Activated CD8-positive, alpha-beta memory T cell treated with anti-CD3 and anti-CD28 coated beads, Interleukin-2, amount 50 U/mL, for 24 hours (primary cell): Measurements from ENCODE around the gene GPR84.

Experiments
- DNase-seq: peaks from one replicate; pipeline ENCODE4 v3.0.0-alpha.2; 2020; ENCODE audit errors: extremely low read depth

The GPR84 gene

DNA sequence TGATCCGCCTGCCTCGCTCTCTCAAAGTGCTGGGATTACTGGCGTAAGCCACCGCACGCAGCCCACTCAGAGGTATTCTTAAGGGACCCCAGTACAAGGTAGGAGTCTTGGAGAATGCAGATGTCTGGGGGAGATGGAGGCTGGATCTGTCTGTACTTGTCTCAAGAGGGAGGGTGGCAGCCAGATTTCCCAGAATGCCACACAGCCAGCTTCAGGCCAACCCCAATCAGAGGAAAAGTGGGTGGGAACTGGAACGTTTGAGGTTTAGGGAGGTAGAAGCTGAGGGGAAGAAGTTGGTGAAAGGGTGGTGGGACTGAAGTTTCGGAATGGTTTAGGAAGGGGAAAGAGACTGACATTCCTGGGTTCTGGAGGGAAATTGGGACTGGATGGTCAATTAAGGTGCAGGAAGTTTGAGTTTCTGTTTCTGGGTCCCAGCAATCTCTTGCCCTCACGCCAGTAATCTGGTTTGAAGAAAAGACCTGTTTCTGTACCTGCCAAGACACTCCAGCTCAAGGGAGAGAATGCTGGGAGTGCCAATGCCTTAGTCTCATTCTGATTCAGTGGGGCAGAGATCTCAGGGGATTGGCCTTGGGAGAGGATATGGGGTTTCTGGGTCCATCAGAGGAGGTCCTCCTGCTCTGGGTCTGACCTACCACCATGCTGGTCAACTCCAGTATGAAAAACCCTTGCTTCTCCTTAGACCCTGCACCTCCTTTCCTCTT is 28.4 kb upstream of the GPR84 start:
- DNase-seq, result no peak

DNA sequence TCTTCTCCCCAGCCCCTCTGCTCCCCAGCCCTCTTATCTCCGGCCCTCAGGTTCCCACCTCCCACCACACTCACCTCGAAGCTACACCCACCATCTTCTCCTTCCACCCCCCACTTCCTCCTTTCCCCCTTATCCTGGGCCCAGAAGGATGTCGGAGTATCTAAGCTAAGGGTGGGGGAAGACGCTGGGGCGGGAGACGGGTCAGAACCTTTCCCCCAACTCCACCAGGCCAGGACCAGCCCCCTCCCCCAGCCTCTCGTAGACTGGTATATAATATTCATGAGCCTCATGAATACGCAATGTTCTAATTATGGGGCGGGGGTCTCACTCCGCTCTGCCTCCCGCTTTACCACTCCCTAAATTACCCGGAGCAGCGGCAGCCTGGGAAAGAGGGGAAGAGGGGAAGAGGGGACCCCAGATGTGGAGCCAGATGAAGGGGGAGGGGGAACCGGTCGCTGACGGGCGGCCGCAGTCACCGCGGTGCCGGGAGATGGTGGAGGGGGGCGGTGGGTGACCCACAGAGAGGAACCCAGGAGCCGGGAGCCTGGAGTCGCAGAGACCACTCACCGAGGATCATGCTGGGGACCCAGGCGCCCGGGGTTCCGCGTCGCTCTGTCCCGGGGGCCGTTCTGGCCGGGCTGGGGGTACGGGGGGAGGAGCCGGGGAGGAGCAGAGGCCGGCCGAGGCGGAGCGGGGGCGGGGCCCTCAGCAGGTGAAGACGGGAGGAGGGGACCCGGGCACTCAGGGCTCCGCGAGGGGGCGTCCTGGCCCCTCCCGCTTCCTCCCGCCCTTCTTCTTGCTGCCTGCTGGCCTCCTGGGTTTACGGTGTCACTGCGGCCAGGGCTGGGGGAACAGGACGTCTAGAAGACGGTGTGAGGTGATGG is 26.6 kb upstream of the GPR84 start:
- no peak for DNase-seq

DNA sequence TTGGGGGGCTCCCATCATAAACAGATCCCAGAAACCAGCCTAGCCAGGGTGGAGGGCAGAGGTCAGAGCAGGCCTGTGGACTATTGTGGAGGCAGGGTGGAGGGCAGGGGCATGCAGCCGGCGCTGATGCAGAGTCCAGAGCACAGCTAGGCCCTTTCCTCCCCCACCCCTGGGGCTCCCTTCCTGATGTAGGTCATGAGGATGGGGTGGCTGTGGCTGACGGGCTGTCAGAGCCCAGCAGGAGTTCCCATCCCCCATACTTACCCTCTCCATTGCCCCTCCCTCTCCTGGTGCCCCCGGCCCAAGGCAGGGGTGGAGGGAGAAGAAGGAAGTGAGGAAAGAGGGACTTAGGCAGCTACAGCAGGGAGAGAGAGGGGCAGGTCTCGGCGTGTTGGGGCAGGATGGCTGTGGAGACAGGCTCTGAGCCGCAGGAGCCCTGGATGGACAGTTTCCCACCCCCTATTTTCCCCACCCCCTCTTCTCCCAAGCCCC is 25.9 kb upstream of the GPR84 start:
- no peak for DNase-seq

DNA sequence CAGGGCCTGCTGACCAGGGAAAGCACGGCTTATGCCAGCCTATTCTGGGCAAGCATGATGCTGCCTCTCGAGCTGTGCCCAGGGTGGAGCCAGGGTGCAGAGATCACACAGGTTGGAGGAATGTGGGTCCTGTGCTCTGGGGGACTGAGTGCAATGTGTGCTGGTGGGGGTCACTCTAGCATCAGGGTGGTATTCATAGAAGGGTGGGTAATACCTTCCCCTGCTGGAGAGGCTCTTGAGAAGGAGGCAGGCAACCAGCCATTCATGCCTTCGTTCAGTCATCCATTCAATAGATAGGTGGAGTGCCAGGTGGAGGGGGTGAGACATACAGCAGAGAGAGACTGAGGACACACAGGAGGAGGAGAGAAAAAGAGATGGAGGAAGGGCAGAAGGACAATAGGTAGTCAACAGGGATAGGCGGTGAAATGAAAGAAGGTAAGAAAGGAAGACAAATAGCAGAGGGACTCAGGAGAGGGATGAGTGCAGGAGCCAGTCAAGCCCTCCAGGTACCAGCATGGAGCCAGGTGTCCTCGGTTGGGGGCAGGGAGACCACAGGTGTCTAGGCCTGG is 25.4 kb upstream of the GPR84 start:
- DNase-seq, result no peak

DNA sequence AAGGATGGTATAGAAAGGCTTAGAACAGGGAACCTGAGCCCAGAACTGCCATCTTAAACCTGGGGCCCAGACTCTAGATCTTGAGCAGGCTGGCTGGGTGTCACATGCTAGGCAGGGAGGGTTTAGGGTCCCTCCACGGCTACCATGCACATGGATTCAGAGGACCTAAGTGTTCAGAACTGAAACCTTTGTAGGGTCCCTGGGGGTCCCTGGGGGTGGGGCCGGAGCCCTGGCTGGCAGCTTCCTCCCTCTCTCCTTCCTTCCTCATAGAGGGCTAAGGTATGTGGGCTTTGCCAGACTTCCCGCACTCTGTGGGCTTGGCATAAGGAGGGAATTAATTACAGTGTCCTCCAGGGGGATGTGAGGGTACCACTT is 24.8 kb upstream of the GPR84 start:
- no peak for DNase-seq

DNA sequence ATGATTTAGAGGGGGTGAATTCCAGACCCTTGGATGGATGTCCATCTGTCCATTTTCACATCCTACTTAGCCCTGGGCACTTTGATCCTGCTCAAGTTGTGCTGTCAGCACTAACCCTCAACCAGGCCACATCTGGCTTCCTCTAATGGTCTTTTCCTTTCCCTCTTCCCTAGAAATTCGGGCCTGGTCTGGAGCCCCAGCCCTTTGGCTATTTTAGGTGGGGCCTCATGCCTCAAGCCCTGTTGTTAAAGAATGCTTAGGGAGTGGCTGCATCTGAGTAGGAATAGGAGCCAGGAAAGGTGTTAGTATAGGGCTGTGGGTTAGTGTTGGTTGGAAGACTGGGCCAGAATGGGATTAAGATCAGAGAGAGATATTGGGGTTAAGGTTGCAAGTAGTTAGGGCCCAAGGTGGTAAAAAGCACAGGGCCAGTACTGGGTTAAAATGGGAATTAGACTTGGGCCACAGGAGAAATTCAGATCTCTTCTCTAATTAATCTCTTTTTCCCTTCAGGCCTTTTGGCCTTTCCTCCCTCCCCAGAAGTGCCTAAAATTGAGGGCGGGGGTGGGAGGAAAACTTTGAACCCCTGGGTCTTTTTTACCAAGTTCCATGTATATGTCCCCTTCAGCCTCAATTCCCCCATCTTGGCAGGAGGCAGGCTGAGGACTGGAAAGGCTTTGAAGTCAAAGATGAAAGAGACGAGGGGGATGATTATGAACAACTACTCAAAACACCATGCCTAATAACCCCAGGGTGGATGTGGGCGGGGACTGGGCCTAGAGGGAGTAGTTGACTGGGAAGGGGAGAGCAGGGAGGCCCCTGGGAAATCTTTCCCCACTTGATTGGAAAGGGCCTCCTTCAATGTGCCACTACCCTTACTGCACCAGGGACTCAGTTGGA is 24.2 kb upstream of the GPR84 start:
- no peak for DNase-seq

DNA sequence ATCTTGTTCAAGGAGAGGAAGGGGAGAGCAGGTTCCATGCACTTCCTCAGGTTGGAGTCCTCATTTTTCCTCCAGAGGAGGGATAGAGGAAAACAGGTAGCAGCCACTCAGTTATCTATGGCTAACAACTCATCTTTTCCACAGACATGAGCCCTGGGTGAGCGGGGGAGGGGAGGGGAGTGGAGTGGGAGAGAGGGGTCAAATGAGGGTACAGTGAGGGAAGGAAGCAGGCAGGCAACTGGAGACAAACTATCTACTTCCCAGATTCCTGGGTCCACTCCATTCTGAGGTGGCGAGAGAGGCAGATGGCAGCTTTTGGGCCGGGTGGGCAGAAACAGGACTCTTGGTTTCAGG is 22.8 kb upstream of the GPR84 start:
- DNase-seq, result no peak

DNA sequence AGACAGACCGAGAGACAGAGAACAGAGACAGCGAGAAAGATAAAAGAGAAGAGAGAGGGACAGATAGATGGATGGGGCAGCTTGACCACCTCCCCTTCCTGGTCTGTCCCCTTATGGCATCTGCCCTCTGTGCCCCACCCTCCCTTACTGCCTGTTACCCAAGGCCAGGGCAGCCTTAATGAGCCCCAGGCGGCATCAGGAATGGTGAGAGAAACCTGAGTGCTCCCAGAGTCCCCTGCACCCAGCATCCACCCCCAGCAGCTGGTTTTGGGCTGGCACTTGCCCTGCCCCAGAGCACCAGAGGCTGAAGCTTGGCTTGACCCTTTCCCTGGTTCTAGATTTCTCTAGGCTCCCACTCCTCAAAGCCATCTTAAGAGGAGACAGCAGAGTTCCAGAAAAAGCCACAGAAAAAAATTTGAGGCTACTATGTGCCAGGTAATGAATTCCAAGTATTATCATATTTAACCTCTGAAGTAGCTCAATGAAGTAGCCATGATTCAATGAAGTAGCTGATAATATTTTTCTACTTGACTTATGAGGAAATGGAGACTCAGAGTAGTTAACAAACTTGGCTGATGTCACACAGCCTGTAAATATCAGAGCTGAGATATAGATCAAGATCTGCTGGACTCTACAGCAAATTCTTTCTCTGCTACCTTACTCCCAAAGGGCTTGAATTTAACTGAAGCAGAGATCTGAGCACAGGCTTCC is 22.3 kb upstream of the GPR84 start:
- DNase-seq, result no peak

DNA sequence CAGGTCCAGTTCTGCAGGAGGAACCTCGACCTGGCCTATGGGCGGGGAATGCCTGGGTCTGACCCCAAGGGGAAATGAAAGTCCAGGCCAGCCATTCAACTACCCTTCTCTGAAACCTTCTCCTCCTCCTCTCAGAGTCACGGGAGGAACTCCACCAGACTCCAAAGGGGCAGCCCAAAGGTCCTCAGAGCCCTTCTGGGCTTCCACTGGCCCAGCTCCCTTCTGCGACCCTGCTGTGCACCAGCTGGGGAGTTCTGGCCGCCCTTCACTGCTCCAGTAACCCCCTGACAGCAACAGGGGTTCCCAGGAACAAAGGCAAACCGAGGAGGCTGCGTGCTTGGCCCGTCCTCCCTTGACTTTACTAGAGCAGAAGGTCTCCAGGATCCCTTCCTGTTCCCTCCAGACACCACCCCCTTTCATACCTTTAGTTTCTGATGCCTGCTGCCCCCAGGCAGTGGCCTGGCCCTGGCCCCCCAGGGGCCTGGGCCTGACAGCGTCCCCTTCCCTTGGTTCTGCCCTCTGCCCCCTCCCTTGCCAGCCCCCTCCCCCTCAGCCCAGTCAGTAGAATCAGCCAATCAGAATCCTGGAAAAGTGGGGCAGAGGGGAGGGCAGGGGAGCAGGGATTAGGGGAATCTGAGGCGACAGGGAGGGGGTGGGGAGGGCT is 21.1 kb upstream of the GPR84 start:
- DNase-seq, result no peak

DNA sequence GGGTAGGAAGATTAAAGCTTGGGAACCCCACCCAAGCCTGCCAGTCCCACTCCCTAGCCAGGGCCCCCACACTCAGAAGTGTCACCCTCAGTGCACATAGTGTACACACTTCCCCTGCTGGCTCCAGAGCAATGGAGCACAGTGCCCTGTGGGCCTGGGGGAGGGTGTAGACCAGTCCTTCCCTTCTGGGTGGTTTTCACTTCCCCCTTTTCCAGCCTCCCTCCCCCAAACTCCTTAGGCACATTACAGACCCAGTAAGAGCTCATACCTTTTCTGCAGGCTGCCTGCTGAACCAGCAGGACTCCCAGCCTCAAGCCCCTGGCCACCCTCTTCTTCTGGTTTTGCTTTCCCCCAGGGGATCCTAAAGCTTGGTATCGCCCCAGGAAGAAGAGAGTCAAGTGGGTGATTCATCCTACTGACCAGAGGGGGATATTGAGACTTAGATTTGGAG is 20.3 kb upstream of the GPR84 start, which contains the start of gene ZNF385A:
ZNF385A (minus strand) TSS at position 143 of the 451 bp plus-strand sequence. CDS start 219 bp downstream, outside the sequence.
- DNase-seq, result no peak

DNA sequence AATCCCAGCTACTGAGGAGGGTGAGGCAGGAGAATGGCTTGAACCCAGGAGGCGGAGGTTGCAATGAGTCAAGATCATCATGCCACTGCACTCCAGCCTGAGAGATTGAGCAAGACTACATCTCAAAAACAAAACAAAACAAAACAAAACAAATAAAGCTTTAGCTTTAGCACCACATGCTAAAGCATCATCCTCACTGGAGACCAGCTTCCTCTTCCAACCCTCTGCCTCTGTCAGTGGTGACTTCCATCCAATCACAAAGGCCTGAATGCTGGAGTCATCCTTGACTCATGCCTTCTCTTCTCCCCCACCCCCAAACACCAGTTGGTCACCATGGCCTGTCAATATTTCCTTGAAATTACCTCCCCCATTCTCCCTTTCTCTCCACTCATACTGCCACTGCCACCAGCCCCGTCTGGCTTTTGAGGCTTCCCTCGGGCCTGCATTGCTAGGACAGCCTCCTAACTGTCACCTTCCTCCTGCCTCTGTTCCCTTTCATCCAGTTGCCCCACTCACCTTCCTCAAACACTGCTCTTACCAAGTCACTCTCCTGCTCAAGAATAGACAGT is 18.8 kb upstream of the GPR84 start:
- DNase-seq, result no peak

DNA sequence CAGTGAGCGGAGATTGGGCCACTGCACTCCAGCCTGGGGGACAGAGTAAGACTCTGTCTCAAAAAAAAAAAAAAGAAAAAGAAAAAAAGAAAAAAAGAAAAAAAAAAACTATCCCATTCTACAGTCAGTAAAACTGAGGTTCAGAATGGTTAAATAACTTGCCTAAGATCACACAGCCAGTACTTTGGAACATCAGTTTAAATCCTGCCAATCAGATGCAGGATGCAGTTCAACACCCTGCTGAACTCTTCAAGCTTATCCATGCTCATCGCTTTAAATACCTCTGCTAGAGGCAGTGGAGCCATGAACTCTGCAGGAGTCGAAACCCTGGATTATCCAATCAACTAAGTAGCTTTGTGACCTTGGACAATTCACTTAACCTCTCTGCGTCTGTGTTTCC is 16.9 kb upstream of the GPR84 start:
- no peak for DNase-seq

DNA sequence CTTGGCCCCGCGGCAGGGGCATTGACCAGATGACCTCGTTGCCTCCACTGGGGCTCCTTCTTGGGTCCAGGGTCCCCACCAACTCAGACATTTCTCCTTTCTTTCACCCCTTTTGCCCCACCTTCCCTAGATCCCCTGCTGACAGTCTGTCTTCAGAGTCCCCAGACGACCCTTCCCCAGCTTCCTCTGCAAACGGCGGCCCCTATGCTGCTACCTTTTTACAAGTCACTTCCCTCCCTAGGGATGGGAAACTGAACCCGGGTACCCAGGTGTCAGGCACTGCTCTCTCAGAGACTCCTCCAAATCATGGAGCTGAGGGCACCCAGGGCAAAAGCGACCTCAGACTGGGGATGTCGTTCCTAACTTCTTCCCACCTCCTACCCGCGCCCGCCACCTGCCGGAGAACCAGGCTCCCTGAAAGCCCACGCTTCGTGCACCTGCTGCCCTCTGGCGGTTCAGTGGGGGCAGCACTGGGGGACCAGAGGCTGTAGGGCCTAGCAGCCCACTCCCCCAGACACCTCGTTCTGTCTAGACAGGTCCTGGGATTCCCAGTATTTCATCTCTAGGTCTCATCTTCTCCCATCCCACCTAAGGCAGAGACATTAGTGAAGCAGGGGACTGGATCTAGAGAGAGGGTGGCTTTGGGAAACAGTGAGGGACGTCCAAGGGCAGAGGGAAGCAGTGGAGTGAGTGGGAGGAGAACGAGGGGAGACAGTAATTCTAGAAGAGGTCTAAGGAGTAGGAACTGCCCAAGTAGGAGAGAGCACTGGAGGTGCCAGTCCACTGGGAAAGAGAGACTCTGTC is 15.3 kb upstream of the GPR84 start:
- peak; percentile 68 for DNase-seq

DNA sequence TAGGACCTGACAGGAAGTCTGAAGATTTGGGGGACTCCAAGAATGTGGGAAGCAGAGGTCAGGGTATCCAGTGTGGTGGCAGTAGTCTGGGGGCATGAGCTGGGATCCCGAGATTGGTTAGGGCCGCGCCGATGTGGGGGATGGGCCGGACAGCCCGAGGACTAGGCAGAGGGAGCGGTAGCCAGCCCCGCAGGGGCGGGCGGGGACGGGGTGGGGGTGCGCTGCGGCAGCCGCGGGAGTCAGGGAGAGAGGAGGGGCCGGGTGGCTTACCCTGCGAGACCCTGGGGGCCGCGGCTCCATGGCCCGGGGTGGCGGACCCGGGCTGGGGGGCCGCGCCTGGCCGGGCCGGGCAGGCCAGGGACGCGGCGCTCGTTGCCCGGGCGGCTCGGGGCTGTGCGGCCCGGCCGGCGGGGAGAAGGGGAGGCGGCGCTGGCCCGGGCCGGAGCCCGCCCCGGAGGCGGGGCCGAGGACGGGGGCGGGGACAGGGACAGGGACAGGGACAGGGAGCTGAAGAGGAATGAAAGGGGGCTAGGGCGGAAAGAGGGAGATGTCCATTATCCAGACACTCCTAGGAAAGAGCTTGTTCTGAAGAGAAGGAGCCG is 14.6 kb upstream of the GPR84 start:
- DNase-seq, result no peak

DNA sequence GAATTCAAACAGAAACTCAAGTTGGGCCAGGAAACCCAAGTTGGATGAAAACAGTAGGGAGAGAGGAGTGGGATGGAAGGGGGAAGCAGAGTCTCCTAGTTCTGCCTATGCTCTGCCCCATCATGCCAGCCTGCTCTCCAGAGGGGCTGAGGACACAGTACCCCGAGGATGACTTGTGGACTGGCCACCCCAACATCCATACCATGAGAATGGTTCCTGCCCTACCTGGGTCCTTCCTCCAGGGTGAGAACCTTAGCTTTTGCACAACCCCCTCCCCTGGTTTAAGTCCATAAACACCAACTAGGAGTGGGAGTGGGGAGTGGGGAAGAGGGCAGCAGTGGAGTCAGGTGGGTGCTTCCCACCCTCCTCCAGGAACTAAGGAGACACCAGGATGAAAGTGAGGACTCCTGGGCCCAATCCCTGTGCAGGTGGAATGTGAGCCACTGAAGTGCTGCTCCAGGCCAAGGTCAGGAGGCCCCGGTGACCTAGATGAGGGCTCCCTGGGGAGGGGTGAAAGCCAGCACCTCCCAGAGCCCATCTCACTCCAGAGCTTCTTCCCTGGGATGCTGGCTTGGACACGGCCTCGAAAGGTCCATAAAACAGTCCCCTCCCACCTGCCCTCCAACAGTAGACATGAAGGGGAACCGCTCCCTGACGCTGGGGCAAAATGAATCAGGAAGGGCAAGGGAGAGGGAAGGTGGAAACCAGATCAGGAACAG is 13.7 kb upstream of the GPR84 start:
- no peak for DNase-seq

DNA sequence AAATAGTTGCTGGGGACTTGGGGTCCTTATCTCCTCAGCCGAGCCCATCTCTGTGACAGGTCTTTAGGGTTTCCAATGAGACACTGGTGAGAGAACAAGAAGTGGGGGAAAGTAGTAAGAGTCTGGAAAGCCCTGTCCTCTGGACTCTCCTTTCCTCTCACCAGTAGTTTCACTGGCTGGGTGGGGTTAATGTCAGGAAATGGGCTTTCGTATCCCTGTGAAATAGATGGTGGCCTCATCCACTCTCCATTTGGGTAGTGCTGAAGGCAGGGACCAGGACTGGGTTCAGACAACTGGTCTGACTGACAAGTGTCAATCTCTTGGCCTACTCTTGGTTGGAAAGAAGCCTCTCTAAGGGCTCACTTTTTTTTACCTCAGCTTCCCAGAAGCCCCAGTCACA is 12.7 kb upstream of the GPR84 start:
- DNase-seq, result no peak

DNA sequence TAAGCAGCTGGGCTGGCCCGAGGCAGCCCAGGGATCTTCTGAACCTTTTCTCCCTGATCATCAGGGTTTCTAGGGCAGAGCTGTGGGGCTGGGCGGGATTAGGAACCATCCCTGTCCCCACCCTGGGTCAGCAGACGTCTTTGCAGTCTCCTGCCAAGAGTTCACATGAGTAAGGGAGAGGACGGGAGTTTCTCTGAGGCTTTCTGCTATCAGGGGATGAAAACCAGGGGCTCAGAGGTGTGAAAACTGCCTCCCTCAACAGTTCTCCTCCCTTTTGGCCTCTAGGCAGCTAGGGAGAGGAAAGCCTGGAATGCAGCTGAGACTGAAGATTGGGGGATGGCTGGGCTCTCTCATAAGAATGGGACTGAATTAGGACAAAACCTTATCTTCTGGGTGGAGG is 12.3 kb upstream of the GPR84 start:
- no peak for DNase-seq

DNA sequence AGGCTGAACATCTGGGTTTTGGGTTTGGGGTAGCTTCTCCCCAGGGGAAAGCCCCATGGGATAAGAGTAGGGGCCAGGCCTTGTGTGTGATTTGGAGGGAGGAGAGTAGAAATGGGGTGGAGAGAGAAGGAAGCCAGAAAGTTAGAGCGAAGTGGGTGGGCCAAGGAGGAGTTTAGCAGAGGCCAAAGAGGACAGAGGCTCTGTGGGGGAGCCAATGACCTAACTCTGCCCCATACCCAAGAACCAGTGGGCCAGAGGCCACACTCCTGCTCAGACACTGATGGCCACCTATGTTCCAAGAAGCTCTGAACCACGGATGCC is 10.9 kb upstream of the GPR84 start:
- no peak for DNase-seq
